CD4-positive, alpha-beta T cell treated with Interferon gamma for 1 hour (primary cell): Measurements from ENCODE around the gene C16orf87.
A peak's percentile ranks its signal among the peaks of the same experiment; 100 is the strongest.
"Not testable (repeated sequence)": the region's sequence is repeated elsewhere in the genome, so short reads cannot be mapped to it uniquely, and the experiment has no call there.

ENCODE experiments used
- DNase-seq: peaks from one replicate; pipeline ENCODE4 v3.0.0-alpha.2; 2020

C16orf87 gene

GRCh38 chr16:46797501-46797900, 33.5 kb downstream of the C16orf87 start:
- no peak for DNase-seq

- DNase-seq, result no peak
Observed at GRCh38 chr16:46796764-46797269, 34.2 kb downstream of the C16orf87 start.

GRCh38 chr16:46793841-46794240, 37.1 kb downstream of the C16orf87 start:
- no peak for DNase-seq

DNA sequence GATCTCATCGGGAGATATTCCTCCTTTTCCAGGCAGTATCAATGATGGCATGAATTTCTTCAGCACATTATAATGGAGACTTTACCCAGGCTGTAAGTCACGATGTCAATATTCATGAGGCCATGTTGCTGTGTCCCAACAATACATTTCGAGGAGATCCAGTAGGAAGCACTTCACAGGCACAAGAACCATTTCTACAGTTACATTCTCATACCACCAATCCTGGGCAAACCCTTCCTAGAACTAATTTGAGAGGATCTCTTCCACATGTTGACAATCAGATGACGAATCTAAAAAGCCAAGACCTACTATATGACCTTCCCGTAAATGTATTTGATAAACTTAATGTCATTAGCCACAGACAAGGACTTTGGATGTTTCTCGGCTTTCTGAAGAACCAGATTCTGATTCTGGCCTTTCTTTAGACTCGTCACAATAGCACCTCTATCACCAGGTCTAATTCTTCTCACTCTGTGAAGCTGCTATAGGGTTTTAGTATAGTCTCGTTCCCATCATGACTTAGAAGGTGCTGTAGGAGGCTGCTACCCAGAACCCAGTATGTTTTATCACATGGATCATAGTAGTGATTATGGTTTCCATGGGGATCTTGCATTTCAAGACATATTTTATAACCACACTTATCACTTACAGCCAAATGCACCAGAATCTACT, 40.2 kb downstream of the C16orf87 start:
- DNase-seq, result no peak

- DNase-seq, result peak; percentile 85
Observed at GRCh38 chr16:46789499-46790414, 41.2 kb downstream of the C16orf87 start.

DNA sequence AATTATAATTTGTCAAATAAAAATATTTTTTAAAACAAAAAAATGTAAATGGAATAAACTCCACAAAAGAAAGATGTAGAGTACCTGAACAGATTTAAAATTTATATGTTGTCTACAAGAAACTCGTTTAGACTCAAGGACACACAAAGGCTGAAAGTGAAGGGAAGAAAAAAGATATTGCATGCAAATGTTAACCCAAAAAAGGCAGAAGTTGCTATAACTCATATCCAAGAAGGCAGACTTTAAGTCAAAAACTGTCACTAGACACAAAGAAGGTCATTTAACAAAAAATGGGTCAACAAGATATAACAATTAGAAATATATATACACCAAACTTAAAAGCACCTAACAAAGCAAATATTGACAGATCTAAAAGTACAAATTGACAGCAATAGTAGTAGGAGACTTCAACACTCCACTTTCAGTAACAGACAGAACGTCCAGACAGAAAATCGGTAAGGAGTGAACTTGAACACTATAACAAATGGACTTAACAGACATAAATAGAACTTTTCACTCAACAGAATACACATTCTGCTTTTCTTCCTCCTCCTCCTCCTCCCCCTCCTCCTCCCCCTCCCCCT, 42.0 kb downstream of the C16orf87 start:
- DNase-seq, result no peak

GRCh38 chr16:46787909-46788308, 43.1 kb downstream of the C16orf87 start:
- DNase-seq, result no peak

- DNase-seq, result no peak
Observed at GRCh38 chr16:46785076-46785845, 45.7 kb downstream of the C16orf87 start.

DNA sequence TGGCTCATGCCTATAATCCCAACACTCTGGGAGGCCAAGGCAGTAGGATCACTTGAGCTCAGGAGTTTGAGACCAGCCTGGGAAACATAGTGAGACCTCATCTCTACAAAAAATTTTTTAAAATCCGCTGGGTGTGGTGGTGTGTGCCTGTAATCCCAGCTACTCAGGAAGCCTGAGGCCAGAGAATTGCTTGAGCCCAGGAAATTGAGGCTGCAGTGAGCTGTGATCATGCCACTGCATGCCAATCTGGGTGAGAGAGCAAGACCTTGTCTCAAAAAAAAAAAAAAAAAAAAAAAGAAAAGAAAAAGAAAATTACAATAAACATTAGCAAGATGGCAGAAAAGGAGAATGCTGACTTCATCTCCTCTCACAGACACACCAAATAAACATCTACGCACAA, 46.4 kb downstream of the C16orf87 start:
- DNase-seq, result not testable (repeated sequence)

DNA sequence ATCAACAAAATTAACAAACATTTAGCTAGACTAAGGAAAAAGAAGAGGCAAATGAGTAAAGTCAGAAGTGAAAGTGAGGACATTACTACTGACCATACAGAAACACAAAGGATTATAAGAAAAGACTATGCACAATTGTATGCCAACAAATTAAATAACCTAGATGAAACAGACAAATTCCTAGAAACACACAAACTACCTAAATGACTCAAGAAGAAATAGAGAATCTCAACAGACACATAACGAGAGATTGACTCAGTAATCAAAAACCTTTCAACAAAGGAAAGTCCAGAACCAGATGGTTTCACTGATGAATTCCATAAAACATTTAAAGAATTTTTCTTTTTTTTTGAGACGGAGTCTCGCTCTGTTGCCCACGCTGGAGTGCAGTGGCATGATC, 47.2 kb downstream of the C16orf87 start:
- DNase-seq, result no peak

GRCh38 chr16:46782320-46782719, 48.7 kb downstream of the C16orf87 start:
- no peak for DNase-seq

GRCh38 chr16:46777804-46778203, 53.2 kb downstream of the C16orf87 start:
- DNase-seq, result no peak

GRCh38 chr16:46775214-46775613, 55.8 kb downstream of the C16orf87 start:
- no peak for DNase-seq

DNA sequence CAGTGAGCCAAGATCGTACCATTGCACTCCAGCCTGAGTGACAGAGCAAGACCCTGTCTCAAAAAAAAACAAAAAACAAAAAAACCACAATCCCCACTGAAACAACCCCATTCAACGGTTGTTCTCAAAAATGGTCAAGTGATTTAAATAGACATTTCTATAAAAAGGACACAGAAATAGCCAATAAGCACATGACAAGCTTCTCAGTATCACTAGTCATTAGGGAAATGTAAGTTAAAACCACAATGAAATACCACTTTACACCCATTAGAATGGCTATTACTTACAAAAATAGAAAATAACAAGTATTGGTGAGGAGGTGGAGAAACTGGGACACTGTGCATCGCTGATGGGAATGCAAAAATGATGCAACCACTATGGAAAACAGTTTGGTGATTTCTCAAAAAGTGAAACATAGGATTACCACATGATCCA, 56.2 kb downstream of the C16orf87 start:
- DNase-seq, result no peak

DNA sequence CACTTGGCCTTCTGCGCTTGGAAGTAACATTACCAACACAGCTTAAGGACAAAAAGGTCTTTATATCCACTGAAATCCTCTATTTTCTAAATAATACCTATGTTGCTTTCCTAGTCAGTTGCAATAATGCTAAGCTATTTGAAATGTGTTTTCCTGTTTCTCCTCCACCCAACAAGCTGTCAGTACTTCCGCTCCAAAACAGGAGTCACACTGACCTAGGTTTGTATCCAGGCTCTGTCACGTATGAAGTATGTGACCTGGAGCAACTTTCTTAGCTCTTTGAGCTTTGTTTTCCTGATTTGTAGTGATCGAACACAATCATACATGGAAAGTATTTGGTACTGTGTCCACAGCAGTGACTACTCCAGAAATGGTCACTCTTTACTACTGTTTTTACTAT, 58.5 kb downstream of the C16orf87 start:
- no peak for DNase-seq

GRCh38 chr16:46768809-46769208, 62.2 kb downstream of the C16orf87 start:
- no peak for DNase-seq

GRCh38 chr16:46765050-46765449, 65.9 kb downstream of the C16orf87 start:
- no peak for DNase-seq

- DNase-seq, result no peak
Observed at GRCh38 chr16:46763147-46763546, 67.8 kb downstream of the C16orf87 start.

- no peak for DNase-seq
Observed at GRCh38 chr16:46762583-46762982, 68.4 kb downstream of the C16orf87 start.

DNA sequence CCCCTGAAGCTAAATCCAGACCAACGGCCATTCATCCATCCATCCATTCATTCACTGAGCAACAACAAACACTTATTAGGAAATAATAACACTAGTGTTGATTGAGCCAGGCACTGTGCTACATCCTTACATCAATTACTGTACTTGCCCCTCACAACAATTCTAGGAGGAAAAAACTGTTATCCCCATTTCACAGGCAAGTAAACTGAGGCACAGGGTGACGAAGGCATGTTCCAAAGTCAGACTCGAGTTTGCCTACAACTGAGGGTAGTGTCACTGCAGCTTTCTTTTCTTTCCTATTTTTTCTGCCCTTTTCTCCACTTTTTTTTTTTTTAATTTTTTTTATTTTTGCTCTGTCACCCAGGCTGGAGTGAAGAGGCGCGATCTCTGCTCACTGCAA, 71.7 kb downstream of the C16orf87 start:
- DNase-seq, result no peak

- no peak for DNase-seq
Observed at GRCh38 chr16:46757339-46758050, 73.5 kb downstream of the C16orf87 start.

DNA sequence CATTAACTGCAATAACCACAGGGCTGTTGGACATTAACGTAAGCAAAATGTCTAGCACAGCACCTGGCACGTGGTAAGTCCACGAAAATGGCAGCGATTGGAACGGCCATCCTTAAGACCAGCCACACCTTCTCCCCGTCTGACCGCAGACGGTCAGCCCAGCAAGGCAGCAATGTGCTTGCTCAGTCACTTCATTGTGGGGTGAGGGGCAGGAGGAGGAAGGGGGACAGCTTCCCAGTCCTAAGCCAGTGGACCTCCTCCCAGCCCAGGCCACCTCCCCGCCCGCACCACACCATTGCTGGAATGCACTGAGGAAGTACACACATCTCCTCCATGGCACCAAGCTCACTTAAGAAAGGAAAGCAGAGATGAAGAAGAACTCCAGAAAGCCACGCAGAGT, 74.2 kb downstream of the C16orf87 start:
- DNase-seq, result no peak
